EL (cell line): ENCODE data around the gene FAT1.
A peak's percentile ranks its signal among the peaks of the same experiment; 100 is the strongest.

Experiments
- DNase-seq: peaks from one replicate; pipeline ENCODE4 v3.0.0-alpha.2; 2016

FAT1 gene

DNA sequence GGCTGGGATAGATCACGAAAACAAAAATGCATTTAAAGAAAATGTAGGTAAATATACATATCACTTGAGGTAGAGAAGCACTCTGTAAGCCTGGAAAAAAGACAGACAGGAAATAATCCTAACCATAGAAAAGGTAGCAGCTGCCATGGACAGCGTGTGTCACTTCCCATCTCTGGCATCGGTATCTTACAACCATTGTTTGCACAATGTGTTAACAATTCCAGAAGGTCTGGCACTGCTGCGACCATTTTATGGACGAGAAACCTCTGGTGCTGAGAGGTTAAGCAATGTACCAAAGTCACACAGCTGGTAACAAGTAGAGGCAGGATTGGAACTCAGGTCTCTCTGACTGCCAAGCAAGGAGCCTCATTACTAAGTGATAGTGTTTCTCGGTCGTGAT lies 166.6 kb downstream of the FAT1 start:
- peak; percentile 7 for DNase-seq

GRCh38 chr4:186554914-186555827 lies 168.5 kb downstream of the FAT1 start, which contains the start of gene MTNR1A:
Gene MTNR1A (minus strand): TSS chr4:186555567. CDS start chr4:186555365, 202 bp downstream.
- DNase-seq: peak; percentile 15

- DNase-seq: peak; percentile 39
These were observed 169.1 kb downstream of the FAT1 start for GRCh38 chr4:186554539-186554913.

GRCh38 chr4:186553717-186554116 lies 169.9 kb downstream of the FAT1 start:
- no peak for DNase-seq

DNA sequence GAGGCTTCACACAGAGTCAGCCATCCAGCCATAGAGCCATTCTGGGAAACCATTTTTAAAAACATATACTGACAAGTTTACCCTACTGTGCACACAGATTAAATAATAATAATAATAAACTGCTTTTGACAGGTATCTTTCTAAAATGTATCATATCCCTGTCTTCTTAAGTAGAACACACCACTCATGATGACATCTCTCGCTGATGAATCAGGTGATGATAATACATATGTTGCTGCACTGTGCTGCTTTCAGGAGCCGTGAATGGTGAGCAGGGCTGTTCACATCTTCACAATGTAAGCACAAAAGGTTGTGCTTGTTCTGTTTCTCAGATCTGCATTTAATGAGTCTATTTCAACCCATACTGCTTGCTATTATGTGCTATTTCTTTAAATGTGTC lies 171.8 kb downstream of the FAT1 start:
- no peak for DNase-seq

DNA sequence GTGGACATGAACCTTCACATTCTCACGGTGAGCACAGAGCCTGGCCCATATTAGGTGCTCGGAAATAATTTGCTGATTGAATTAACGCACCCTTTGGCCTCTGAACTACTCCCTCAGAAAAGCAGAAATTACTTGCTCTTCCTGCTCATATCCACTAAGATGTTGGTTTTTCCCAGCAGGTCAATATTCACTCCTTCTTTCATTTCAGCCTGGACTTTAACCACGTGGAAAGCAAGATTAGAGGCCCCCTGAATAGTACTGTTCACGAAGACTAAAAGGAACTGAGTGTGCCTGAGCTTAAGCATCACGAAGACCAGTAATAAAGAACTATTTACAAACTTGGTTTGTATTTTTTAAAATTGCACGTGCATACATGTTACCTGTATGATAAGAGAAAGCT lies 178.2 kb downstream of the FAT1 start:
- DNase-seq: no peak

DNA sequence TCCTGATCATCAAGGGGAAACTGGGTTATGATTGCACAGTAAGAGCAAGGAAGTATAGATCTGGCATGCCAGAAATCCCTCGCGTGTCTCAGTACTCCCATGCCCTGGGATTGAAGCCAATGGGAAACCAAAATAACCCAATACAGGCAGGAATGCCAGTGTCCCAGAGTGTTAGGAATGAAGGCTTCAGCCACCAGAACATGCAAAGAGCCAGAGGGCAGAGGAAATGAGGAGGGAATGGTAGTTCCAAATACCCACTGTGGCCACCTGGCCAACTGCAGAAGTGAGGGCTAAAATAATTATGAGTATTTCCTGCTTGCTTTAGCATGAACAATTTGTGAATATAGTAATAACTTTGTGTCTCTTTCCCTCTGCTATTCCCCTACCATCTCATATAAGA lies 180.4 kb downstream of the FAT1 start:
- DNase-seq: no peak

DNA sequence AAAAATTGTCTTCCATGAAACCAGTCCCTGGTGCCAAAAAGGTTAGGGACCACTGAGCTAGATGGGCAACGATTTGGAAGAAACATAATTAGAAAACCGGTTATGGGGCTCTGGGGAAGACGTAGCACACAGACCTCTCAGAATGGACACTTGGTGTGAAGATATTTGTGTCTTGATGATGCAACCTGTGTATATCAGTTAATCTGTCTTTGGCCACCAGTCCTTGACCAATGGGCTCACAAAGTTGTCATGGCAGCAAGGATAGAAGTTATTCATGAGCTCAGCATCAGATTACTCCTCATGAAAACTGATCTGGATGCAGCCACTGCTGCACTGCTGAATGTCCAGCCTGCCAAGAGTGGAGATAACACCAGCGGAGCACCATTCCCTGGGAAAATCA lies 181.9 kb downstream of the FAT1 start:
- DNase-seq: no peak

GRCh38 chr4:186537843-186538521 lies 185.7 kb downstream of the FAT1 start:
- no peak for DNase-seq
